ENCODE data around the gene EPC1.
"Not testable (repeated sequence)": the region's sequence is repeated elsewhere in the genome, so short reads cannot be mapped to it uniquely, and the experiment has no call there.

DNA sequence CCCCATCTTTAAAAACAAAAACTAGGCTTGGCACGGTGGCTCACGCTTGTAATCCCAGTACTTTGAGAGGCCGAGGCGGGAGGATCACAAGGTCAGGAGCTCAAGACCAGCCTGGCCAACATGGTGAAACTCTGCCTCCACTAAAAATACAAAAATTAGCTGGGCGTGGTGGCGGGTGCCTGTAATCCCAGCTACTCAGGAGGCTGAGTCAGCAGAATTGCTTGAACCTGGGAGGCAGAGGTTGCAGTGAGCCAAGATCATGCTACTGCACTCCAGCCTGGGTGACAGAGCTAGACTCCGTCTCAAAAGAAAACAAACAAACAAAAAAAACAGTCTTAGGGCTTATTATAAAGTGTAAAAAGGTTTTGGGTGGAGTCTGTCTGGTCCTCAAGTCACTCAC lies 117.2 kb downstream of the EPC1 start:
- not testable (repeated sequence) for TF ChIP-seq CBFB (IDR thresholded peaks at IDR 0.05; ENCODE audit: low read depth); FOXK2 (IDR thresholded peaks at IDR 0.05)
- TF ChIP-seq, protein P1, sequence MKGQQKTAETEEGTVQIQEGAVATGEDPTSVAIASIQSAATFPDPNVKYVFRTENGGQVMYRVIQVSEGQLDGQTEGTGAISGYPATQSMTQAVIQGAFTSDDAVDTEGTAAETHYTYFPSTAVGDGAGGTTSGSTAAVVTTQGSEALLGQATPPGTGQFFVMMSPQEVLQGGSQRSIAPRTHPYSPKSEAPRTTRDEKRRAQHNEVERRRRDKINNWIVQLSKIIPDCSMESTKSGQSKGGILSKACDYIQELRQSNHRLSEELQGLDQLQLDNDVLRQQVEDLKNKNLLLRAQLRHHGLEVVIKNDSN (IDR thresholded peaks at IDR 0.05; ENCODE audit: borderline replicate concordance, extremely low read length, insufficient read depth, low read depth, low read length), result not testable (repeated sequence)

Data from GM12878 (cell line).